K562 (cell line): ENCODE measurements around the gene KCNQ5. TPM values are rescaled to one million over a fixed set of nuclear protein-coding genes. Genes with fewer than 3 reads are reported as not detected.

Experiments
- ARID1B ChIP-seq: fragments of 450-650 bp; IDR thresholded peaks from 2 replicates; pipeline ENCODE4 v1.6.1; 2016; ENCODE audit warnings: antibody characterized with exemption, mild to moderate bottlenecking, inconsistent platforms
- CXXC5 ChIP-seq: fragments of 250-450 bp; sonication (Bioruptor Pico); IDR thresholded peaks from 2 replicates; pipeline ENCODE4 v1.8.0; 2022; ENCODE audit warnings: inconsistent platforms, mild to moderate bottlenecking, moderate library complexity
- FOXK1 ChIP-seq: sonication (generic); formaldehyde crosslinking; IDR thresholded peaks from 2 replicates; pipeline ENCODE4 v1.8.0; 2022; ENCODE audit warnings: missing genetic modification reagents, mild to moderate bottlenecking, borderline replicate concordance
- KDM2B ChIP-seq: fragments of 250-450 bp; sonication (Bioruptor Pico); IDR thresholded peaks from 2 replicates; pipeline ENCODE4 v1.8.0; 2021; ENCODE audit warnings: mild to moderate bottlenecking, moderate library complexity
- NFRKB ChIP-seq: fragments of 450-650 bp; IDR thresholded peaks from 2 replicates; pipeline ENCODE4 v1.6.1; 2016; ENCODE audit warnings: low read depth
- NR1H2 ChIP-seq: sonication (generic); formaldehyde crosslinking; IDR thresholded peaks from 2 replicates; pipeline ENCODE4 v1.4.0; 2020; ENCODE audit warnings: mild to moderate bottlenecking, missing genetic modification reagents
- POLR2B ChIP-seq: fragments of 450-650 bp; IDR thresholded peaks from 2 replicates; pipeline ENCODE4 v1.6.1; 2018; ENCODE audit warnings: low read depth; ENCODE audit not compliant: partially characterized antibody
- RCOR1 ChIP-seq, 2 experiments: IDR thresholded peaks; 2 replicates each; pipeline ENCODE4 v1.6.1; 2012; ENCODE audit warnings: low read depth in 2 of 2, low read length in 2 of 2, borderline replicate concordance in 1 of 2, improper control_type of control experiment in 1 of 2
- SETDB1 ChIP-seq: IDR thresholded peaks from one replicate; pipeline ENCODE4 v1.6.1; 2012; ENCODE audit warnings: low read length, control low read depth, inconsistent platforms
- TCFL5 ChIP-seq: fragments of 250-450 bp; sonication (Bioruptor Pico); conservative IDR thresholded peaks from 2 replicates; pipeline ENCODE4 v1.6.1; 2021; ENCODE audit warnings: mild to moderate bottlenecking, moderate library complexity, matching md5 sums
- ZFPM2 ChIP-seq: fragments of 250-450 bp; sonication (Bioruptor Pico); IDR thresholded peaks from 2 replicates; pipeline ENCODE4 v1.5.1; 2022; ENCODE audit warnings: mild to moderate bottlenecking
- polyA plus RNA-seq, 8 experiments: library from polyadenylated mRNA; depleted of rRNA in 4 of 8; stranded (reverse) in 5 of 8; unstranded in 3 of 8; fragments of >200 nt; fragmentation: Nextera tagmentation in 2 of 8; fragmentation: Illumina TruSeq in 1 of 8; extraction: Ambion mirVana in 2 of 8; extraction: Trizol in 1 of 8; gene quantifications; 2 replicates each; pipeline versions ENCODE4 v1.2.1 to v1.2.3, GENCODE V29; 2011 to 2014; ENCODE audit warnings: inconsistent platforms in 1 of 8, missing spikeins in 1 of 8
- total RNA-seq, 7 experiments: library from RNA; depleted of rRNA in 6 of 7; stranded (reverse); fragments of >200 nt in 6 of 7; fragmentation: Illumina TruSeq in 2 of 7; extraction: Trizol in 2 of 7; gene quantifications; 2 replicates each; pipeline versions ENCODE4 v1.2.1 to v1.2.3, GENCODE V29; 2011 to 2021; ENCODE audit warnings: low replicate concordance in 1 of 7
- TF ChIP-seq, protein P1 (sequence below): fragments of 200-800 bp; sonication (Bioruptor generic); IDR thresholded peaks from 2 replicates; pipeline ENCODE4 v1.6.1; 2017; ENCODE audit warnings: missing genetic modification characterization, missing compliant biosample characterization
- TF ChIP-seq, protein P2 (sequence below): fragments of 250-450 bp; sonication (Bioruptor Pico); IDR thresholded peaks from 2 replicates; pipeline ENCODE4 v1.8.0; 2021; ENCODE audit warnings: moderate library complexity, mild to moderate bottlenecking, inconsistent platforms
- TF ChIP-seq, protein P3 (sequence below): sonication (generic); formaldehyde crosslinking; IDR thresholded peaks from 2 replicates; pipeline ENCODE4 v1.8.0; 2022; ENCODE audit warnings: mild to moderate bottlenecking, low read depth, missing genetic modification reagents
- TF ChIP-seq, protein P4 (sequence below): fragments of 450-650 bp; IDR thresholded peaks from 2 replicates; pipeline ENCODE4 v1.6.1; 2016; ENCODE audit warnings: antibody characterized with exemption
- TF ChIP-seq, protein P5 (sequence below): fragments of 250-450 bp; sonication (Bioruptor Pico); IDR thresholded peaks from 2 replicates; pipeline ENCODE4 v1.8.0; 2022; ENCODE audit warnings: moderate library complexity, mild to moderate bottlenecking, inconsistent platforms
- TF ChIP-seq, protein P6 (sequence below), 3 experiments: IDR thresholded peaks in 2 of 3; conservative IDR thresholded peaks in 1 of 3; 2 replicates each; pipeline ENCODE4 v1.5.1; 2011 to 2012; ENCODE audit warnings: low read length in 3 of 3, mild to moderate bottlenecking in 3 of 3, control low read depth in 2 of 3, improper control_type of control experiment in 1 of 3, inconsistent platforms in 1 of 3, low read depth in 1 of 3, mixed read lengths in 1 of 3, moderate library complexity in 1 of 3; ENCODE audit not compliant: insufficient read depth in 2 of 3
- TF ChIP-seq, protein P7 (sequence below): fragments of 250-450 bp; sonication (Bioruptor Pico); IDR thresholded peaks from 2 replicates; pipeline ENCODE4 v1.5.0; 2020; ENCODE audit warnings: mild to moderate bottlenecking

The KCNQ5 gene
- total and polyA plus RNA-seq, 9 of the 15 experiments (the other 6 are each of a cell fraction or from before 2014, with no cell fraction given): 0.31 to 5.9 (median 2.6) TPM

DNA sequence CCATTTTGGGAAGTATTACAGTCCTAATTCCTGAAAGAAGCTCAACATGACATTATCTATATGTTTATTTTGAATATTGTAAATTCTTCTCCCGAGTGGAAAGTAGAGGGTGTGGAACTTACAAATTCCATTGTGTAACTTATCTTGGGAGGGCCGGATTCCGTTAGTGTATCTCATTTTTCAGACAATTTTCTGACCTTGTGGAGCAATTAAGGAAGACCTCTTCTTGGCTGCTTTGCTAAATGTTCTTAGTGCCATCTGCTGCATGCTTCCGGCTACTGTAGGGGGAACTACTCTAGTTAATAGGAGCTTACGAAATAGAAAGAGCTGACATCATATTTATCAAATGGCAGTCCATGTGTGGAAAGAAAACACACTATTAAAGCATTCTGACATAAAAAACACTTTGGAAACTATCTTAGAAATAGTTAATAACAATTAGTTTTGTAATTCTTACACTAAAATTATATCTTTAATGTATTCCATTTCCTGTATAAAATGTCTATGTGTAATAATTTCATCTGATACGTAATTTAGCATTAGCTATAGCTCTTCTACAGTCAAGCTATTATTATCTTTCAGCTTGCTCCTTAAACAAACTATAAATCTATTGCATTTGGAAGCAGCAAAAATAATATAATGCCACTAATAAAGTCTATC lies 41.5 kb upstream of the KCNQ5 start (continued):
- TF ChIP-seq, protein P1, sequence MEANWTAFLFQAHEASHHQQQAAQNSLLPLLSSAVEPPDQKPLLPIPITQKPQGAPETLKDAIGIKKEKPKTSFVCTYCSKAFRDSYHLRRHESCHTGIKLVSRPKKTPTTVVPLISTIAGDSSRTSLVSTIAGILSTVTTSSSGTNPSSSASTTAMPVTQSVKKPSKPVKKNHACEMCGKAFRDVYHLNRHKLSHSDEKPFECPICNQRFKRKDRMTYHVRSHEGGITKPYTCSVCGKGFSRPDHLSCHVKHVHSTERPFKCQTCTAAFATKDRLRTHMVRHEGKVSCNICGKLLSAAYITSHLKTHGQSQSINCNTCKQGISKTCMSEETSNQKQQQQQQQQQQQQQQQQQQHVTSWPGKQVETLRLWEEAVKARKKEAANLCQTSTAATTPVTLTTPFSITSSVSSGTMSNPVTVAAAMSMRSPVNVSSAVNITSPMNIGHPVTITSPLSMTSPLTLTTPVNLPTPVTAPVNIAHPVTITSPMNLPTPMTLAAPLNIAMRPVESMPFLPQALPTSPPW (CRISPR knock-in tag): no peak
- TF ChIP-seq ARID1B (no peak), TCFL5 (no peak), POLR2B (no peak), RCOR1 (IDR thresholded peaks at IDR 0.05; ENCODE audit: borderline replicate concordance in 1 of 2, low read depth in 2 of 2, low read length in 2 of 2) (peak in 1 of 2 experiments; percentile 50; a peak in 1 of 4 replicates), ZFPM2 (CRISPR knock-in tag) (no peak), FOXK1 (CRISPR knock-in tag) (no peak), NFRKB (no peak), NR1H2 (CRISPR knock-in tag) (no peak), CXXC5 (CRISPR knock-in tag) (peak; percentile 31; the same call in 1 of the 2 replicates), KDM2B (CRISPR knock-in tag) (no peak), SETDB1 (no peak)
- TF ChIP-seq, protein P2, sequence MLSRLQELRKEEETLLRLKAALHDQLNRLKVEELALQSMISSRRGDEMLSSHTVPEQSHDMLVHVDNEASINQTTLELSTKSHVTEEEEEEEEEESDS (CRISPR knock-in tag): no peak
- TF ChIP-seq, protein P3, sequence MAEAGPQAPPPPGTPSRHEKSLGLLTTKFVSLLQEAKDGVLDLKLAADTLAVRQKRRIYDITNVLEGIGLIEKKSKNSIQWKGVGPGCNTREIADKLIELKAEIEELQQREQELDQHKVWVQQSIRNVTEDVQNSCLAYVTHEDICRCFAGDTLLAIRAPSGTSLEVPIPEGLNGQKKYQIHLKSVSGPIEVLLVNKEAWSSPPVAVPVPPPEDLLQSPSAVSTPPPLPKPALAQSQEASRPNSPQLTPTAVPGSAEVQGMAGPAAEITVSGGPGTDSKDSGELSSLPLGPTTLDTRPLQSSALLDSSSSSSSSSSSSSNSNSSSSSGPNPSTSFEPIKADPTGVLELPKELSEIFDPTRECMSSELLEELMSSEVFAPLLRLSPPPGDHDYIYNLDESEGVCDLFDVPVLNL (CRISPR knock-in tag): no peak
- TF ChIP-seq, protein P4, sequence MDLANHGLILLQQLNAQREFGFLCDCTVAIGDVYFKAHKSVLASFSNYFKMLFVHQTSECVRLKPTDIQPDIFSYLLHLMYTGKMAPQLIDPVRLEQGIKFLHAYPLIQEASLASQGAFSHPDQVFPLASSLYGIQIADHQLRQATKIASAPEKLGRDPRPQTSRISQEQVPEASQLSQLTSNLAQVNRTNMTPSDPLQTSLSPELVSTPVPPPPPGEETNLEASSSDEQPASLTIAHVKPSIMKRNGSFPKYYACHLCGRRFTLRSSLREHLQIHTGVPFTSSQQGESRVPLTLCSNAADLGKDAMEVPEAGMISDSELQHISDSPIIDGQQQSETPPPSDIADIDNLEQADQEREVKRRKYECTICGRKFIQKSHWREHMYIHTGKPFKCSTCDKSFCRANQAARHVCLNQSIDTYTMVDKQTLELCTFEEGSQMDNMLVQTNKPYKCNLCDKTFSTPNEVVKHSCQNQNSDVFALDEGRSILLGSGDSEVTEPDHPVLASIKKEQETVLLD: no peak
- TF ChIP-seq, protein P5, sequence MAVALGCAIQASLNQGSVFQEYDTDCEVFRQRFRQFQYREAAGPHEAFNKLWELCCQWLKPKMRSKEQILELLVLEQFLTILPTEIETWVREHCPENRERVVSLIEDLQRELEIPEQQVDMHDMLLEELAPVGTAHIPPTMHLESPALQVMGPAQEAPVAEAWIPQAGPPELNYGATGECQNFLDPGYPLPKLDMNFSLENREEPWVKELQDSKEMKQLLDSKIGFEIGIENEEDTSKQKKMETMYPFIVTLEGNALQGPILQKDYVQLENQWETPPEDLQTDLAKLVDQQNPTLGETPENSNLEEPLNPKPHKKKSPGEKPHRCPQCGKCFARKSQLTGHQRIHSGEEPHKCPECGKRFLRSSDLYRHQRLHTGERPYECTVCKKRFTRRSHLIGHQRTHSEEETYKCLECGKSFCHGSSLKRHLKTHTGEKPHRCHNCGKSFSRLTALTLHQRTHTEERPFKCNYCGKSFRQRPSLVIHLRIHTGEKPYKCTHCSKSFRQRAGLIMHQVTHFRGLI (CRISPR knock-in tag): no peak
- TF ChIP-seq, protein P6, sequence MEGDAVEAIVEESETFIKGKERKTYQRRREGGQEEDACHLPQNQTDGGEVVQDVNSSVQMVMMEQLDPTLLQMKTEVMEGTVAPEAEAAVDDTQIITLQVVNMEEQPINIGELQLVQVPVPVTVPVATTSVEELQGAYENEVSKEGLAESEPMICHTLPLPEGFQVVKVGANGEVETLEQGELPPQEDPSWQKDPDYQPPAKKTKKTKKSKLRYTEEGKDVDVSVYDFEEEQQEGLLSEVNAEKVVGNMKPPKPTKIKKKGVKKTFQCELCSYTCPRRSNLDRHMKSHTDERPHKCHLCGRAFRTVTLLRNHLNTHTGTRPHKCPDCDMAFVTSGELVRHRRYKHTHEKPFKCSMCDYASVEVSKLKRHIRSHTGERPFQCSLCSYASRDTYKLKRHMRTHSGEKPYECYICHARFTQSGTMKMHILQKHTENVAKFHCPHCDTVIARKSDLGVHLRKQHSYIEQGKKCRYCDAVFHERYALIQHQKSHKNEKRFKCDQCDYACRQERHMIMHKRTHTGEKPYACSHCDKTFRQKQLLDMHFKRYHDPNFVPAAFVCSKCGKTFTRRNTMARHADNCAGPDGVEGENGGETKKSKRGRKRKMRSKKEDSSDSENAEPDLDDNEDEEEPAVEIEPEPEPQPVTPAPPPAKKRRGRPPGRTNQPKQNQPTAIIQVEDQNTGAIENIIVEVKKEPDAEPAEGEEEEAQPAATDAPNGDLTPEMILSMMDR (IDR thresholded peaks at IDR 0.05 in 2 of 3, conservative IDR thresholded peaks at IDR 0.05 in 1 of 3; ENCODE audit: insufficient read depth in 2 of 3, low read depth in 1 of 3, low read length in 3 of 3): peak; percentile 82 to 98 (median 95)
- TF ChIP-seq, protein P7, sequence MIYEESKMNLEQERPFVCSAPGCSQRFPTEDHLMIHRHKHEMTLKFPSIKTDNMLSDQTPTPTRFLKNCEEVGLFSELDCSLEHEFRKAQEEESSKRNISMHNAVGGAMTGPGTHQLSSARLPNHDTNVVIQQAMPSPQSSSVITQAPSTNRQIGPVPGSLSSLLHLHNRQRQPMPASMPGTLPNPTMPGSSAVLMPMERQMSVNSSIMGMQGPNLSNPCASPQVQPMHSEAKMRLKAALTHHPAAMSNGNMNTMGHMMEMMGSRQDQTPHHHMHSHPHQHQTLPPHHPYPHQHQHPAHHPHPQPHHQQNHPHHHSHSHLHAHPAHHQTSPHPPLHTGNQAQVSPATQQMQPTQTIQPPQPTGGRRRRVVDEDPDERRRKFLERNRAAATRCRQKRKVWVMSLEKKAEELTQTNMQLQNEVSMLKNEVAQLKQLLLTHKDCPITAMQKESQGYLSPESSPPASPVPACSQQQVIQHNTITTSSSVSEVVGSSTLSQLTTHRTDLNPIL (CRISPR knock-in tag): no peak
